ENCODE results near the gene SYT7.

The SYT7 gene

GRCh38 chr11:61507012-61507768, 73.7 kb downstream of the SYT7 start:
- H3K4me1 ChIP-seq (ENCODE audit: control insufficient read depth, insufficient read depth, low read length), result peaks cover 37% of the 10 kb centered on the region
- peak overlapping the region; percentile 66 for H3K27ac ChIP-seq (ENCODE audit: low read length)
- H3K27me3 ChIP-seq (ENCODE audit: control insufficient read depth in 1 of 2, insufficient read depth in 2 of 2, low read length in 2 of 2), result peaks cover 0 to 2% of the 10 kb centered on the region in 2 donors
- H3K9ac ChIP-seq (ENCODE audit: low read length in 2 of 2), result no peak overlapping the region
- no peaks in the 10 kb centered on the region for H3K9me3 ChIP-seq (ENCODE audit: control insufficient read depth in 2 of 2, low read length in 2 of 2)
- no peaks in the 10 kb centered on the region for H3K36me3 ChIP-seq (ENCODE audit: control insufficient read depth in 2 of 2, insufficient read depth in 2 of 2, low read length in 2 of 2)
- H3K4me3 ChIP-seq (ENCODE audit: low read length in 2 of 2), result no peak overlapping the region

DNA sequence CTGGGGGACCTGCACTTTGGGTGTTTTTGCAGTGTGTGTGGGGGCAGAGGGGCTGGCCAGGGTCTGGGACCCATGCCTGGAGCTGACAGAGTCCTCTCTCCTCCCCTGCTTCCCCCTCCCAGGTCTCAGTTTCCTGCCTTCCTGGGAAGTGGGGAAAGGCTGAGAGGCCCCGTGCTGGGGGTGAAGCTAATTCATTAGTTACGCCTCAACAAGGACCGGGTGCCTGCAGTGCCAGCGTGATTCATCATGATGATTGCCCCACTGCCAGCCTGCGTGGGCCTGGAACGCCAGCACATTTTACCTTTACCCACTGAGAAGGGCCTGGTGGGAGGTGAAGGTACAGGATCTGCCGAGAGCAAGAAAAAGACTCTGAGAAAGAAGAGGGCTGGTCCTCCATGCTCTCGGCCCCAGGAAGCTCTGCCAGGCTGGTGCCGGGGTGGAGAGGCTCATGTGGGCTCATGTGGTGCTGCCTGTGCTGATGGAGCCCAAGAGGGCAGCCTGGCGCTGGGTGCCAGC, 75.2 kb downstream of the SYT7 start:
- Histone ChIP-seq H3K27ac (ENCODE audit: low read length) (no peak overlapping the region), H3K9ac (ENCODE audit: low read length in 2 of 2) (no peak overlapping the region), H3K4me1 (ENCODE audit: control insufficient read depth, insufficient read depth, low read length) (peaks cover 27% of the 10 kb centered on the region), H3K36me3 (ENCODE audit: control insufficient read depth in 2 of 2, insufficient read depth in 2 of 2, low read length in 2 of 2) (no peaks in the 10 kb centered on the region), H3K27me3 (ENCODE audit: control insufficient read depth in 1 of 2, insufficient read depth in 2 of 2, low read length in 2 of 2) (peaks cover 0 to 2% of the 10 kb centered on the region in 2 donors), H3K4me3 (ENCODE audit: low read length in 2 of 2) (no peak overlapping the region), H3K9me3 (ENCODE audit: control insufficient read depth in 2 of 2, low read length in 2 of 2) (no peaks in the 10 kb centered on the region)

- H3K4me3 ChIP-seq (ENCODE audit: low read length in 2 of 2), result no peak overlapping the region
- H3K27ac ChIP-seq (ENCODE audit: low read length), result no peak overlapping the region
- H3K9me3 ChIP-seq (ENCODE audit: control insufficient read depth in 2 of 2, low read length in 2 of 2), result no peaks in the 10 kb centered on the region
Observed at GRCh38 chr11:61505106-61505505, 75.8 kb downstream of the SYT7 start.

GRCh38 chr11:61503135-61503770, 77.6 kb downstream of the SYT7 start:
- Histone ChIP-seq H3K4me3 (ENCODE audit: low read length in 2 of 2) (no peak overlapping the region), H3K36me3 (ENCODE audit: control insufficient read depth in 2 of 2, insufficient read depth in 2 of 2, low read length in 2 of 2) (no peaks in the 10 kb centered on the region), H3K4me1 (ENCODE audit: control insufficient read depth, insufficient read depth, low read length) (peaks cover 8% of the 10 kb centered on the region), H3K27me3 (ENCODE audit: control insufficient read depth in 1 of 2, insufficient read depth in 2 of 2, low read length in 2 of 2) (peaks cover 0 to 2% of the 10 kb centered on the region in 2 donors), H3K9ac (ENCODE audit: low read length in 2 of 2) (no peak overlapping the region), H3K9me3 (ENCODE audit: control insufficient read depth in 2 of 2, low read length in 2 of 2) (no peaks in the 10 kb centered on the region), H3K27ac (ENCODE audit: low read length) (no peak overlapping the region)

More at GRCh38 chr11:61505106-61505505, 75.8 kb downstream of the SYT7 start:
- H3K27me3 ChIP-seq (ENCODE audit: control insufficient read depth in 1 of 2, insufficient read depth in 2 of 2, low read length in 2 of 2), result peaks cover 0 to 2% of the 10 kb centered on the region in 2 donors
- peaks cover 21% of the 10 kb centered on the region for H3K4me1 ChIP-seq (ENCODE audit: control insufficient read depth, insufficient read depth, low read length)
- H3K36me3 ChIP-seq (ENCODE audit: control insufficient read depth in 2 of 2, insufficient read depth in 2 of 2, low read length in 2 of 2), result no peaks in the 10 kb centered on the region
- H3K9ac ChIP-seq (ENCODE audit: low read length in 2 of 2), result no peak overlapping the region

- no peak overlapping the region for H3K27ac ChIP-seq (ENCODE audit: low read length)
- peaks cover under 1% of the 10 kb centered on the region for H3K4me1 ChIP-seq (ENCODE audit: control insufficient read depth, insufficient read depth, low read length)
- no peaks in the 10 kb centered on the region for H3K9me3 ChIP-seq (ENCODE audit: control insufficient read depth in 2 of 2, low read length in 2 of 2)
- no peaks in the 10 kb centered on the region for H3K27me3 ChIP-seq (ENCODE audit: control insufficient read depth in 1 of 2, insufficient read depth in 2 of 2, low read length in 2 of 2)
- no peak overlapping the region for H3K4me3 ChIP-seq (ENCODE audit: low read length in 2 of 2)
- no peaks in the 10 kb centered on the region for H3K36me3 ChIP-seq (ENCODE audit: control insufficient read depth in 2 of 2, insufficient read depth in 2 of 2, low read length in 2 of 2)
- H3K9ac ChIP-seq (ENCODE audit: low read length in 2 of 2), result no peak overlapping the region
Observed at GRCh38 chr11:61502522-61502921, 78.4 kb downstream of the SYT7 start.

DNA sequence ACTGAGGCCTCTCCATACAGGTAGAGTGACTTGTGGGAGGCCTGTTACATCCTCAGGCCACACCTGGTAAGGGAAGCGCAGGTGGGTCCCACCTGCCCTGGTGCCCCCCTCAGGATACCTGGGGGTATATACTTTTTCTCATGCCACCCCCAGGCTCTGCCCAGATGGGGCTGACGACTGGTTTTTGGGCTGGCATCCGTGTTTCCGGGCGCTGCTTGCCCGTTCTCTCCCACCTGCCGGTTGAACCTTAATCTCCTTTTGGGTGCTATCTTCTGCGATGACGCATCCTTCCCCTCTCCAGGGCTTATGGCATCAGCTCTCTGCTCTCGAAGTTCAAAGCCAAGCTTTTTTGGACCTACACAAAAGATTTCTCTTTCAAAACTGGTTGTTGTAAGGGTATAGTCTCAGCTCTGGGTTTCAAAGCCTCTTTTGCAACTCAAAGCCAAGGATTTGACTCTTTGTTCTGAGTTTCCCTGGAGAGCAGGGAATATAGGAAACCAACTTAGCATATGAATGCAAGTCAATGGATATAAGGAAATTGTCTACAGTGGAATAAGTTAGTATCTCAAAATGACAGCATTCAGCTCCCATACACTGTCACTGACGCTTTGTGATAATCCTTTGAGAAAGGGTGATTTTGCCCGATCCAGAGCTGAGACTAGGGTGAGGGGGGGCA, 80.9 kb downstream of the SYT7 start:
- Histone ChIP-seq H3K27ac (ENCODE audit: low read length) (no peak overlapping the region), H3K9me3 (ENCODE audit: control insufficient read depth in 2 of 2, low read length in 2 of 2) (no peaks in the 10 kb centered on the region), H3K4me3 (ENCODE audit: low read length in 2 of 2) (no peak overlapping the region), H3K36me3 (ENCODE audit: control insufficient read depth in 2 of 2, insufficient read depth in 2 of 2, low read length in 2 of 2) (no peaks in the 10 kb centered on the region), H3K27me3 (ENCODE audit: control insufficient read depth in 1 of 2, insufficient read depth in 2 of 2, low read length in 2 of 2) (no peaks in the 10 kb centered on the region), H3K9ac (ENCODE audit: low read length in 2 of 2) (no peak overlapping the region), H3K4me1 (ENCODE audit: control insufficient read depth, insufficient read depth, low read length) (no peaks in the 10 kb centered on the region)

- Histone ChIP-seq H3K9me3 (ENCODE audit: control insufficient read depth in 2 of 2, low read length in 2 of 2) (no peaks in the 10 kb centered on the region), H3K4me3 (ENCODE audit: low read length in 2 of 2) (no peak overlapping the region), H3K27me3 (ENCODE audit: control insufficient read depth in 1 of 2, insufficient read depth in 2 of 2, low read length in 2 of 2) (no peaks in the 10 kb centered on the region), H3K27ac (ENCODE audit: low read length) (no peak overlapping the region), H3K9ac (ENCODE audit: low read length in 2 of 2) (no peak overlapping the region), H3K36me3 (ENCODE audit: control insufficient read depth in 2 of 2, insufficient read depth in 2 of 2, low read length in 2 of 2) (no peaks in the 10 kb centered on the region), H3K4me1 (ENCODE audit: control insufficient read depth, insufficient read depth, low read length) (peaks cover 3% of the 10 kb centered on the region)
Observed at GRCh38 chr11:61498767-61499341, 82.0 kb downstream of the SYT7 start.

DNA sequence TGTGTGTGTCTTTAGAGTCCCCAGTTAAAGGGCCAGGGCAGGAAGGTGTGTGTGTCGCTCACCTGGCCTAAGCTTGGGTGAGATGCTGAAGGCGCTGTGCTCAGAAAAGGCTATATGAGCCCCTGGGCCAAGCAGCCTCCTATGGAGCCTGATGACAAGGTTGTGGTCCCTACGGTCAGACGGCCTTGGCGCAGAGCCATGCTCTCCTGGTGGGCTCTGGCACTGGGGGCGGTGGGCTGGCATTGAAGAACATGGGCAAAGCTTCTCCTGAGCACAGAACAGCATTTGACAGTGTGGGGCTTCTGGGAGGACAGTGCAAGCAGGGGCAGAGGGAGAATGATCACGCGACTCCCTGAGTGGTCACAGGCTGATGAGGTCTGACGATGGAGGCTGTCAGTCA, 83.0 kb downstream of the SYT7 start:
- H3K27ac ChIP-seq (ENCODE audit: low read length), result no peak overlapping the region
- no peaks in the 10 kb centered on the region for H3K9me3 ChIP-seq (ENCODE audit: control insufficient read depth in 2 of 2, low read length in 2 of 2)
- no peak overlapping the region for H3K4me3 ChIP-seq (ENCODE audit: low read length in 2 of 2)
- H3K36me3 ChIP-seq (ENCODE audit: control insufficient read depth in 2 of 2, insufficient read depth in 2 of 2, low read length in 2 of 2), result no peaks in the 10 kb centered on the region
- peaks cover 3% of the 10 kb centered on the region for H3K4me1 ChIP-seq (ENCODE audit: control insufficient read depth, insufficient read depth, low read length)
- no peak overlapping the region for H3K9ac ChIP-seq (ENCODE audit: low read length in 2 of 2)
- H3K27me3 ChIP-seq (ENCODE audit: control insufficient read depth in 1 of 2, insufficient read depth in 2 of 2, low read length in 2 of 2), result no peaks in the 10 kb centered on the region

DNA sequence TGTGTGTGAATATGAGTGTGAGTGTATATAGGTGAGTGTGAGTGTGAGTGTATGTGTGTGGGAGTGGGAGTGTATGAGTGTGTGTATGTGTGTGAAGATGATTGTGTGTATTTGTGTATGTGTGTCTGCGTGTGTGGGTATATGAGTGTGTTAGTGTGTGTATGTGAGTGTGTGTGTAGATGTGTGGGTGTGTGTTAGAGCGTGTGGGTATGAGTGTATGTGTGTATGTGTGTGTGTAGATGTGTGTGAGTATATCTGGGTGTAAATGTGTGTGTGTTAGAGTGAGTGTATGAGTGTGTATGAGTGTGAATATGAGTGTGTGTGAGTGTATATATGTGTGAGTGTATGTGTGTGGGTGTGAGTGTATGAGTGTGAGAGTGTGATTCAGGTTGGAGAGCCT, 83.4 kb downstream of the SYT7 start:
- Histone ChIP-seq H3K4me3 (ENCODE audit: low read length in 2 of 2) (no peak overlapping the region), H3K9me3 (ENCODE audit: control insufficient read depth in 2 of 2, low read length in 2 of 2) (no peaks in the 10 kb centered on the region), H3K4me1 (ENCODE audit: control insufficient read depth, insufficient read depth, low read length) (peaks cover 3% of the 10 kb centered on the region), H3K36me3 (ENCODE audit: control insufficient read depth in 2 of 2, insufficient read depth in 2 of 2, low read length in 2 of 2) (no peaks in the 10 kb centered on the region), H3K9ac (ENCODE audit: low read length in 2 of 2) (no peak overlapping the region), H3K27ac (ENCODE audit: low read length) (no peak overlapping the region), H3K27me3 (ENCODE audit: control insufficient read depth in 1 of 2, insufficient read depth in 2 of 2, low read length in 2 of 2) (no peaks in the 10 kb centered on the region)

DNA sequence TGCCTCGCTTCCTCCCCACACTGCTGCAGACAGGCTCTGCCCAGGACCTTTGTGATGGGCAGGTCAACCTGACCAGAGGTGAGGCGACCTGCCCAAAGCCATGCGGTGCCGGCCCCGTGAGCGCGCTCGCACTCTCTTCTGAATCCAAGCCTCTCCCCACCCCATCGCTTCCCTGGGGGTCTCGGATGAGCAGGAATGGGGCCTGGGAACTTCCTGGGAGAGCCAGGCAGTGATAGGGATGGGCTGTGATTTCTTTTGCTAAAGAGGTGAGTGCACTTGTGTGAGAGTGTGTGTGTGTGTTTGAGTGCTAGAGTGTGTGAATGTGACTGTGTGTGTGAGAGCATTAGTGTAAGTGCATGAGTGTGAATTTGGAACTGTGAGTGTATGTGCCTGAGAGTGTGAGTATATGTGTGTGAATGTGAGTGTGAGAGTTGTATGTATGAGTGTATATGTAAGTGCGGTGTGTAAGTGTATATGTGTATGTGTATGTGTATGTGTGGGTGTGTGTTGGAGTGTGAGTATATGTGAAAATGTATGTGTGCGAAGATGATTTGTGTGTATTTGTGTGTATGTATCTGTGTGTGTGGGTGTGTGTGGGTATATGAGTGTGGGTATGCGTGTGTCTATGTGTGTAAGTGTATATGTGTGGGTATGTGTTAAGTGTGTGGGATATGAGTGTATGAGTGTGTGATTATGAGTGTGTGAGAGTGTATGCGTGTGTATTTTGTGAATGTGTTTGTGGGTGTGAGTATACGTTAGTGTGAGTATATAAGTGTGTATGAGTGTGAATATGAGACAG, 84.1 kb downstream of the SYT7 start:
- H3K4me3 ChIP-seq (ENCODE audit: low read length in 2 of 2), result no peak overlapping the region
- H3K27ac ChIP-seq (ENCODE audit: low read length), result no peak overlapping the region
- H3K9ac ChIP-seq (ENCODE audit: low read length in 2 of 2), result no peak overlapping the region
- no peaks in the 10 kb centered on the region for H3K36me3 ChIP-seq (ENCODE audit: control insufficient read depth in 2 of 2, insufficient read depth in 2 of 2, low read length in 2 of 2)
- H3K9me3 ChIP-seq (ENCODE audit: control insufficient read depth in 2 of 2, low read length in 2 of 2), result no peaks in the 10 kb centered on the region
- peaks cover 3% of the 10 kb centered on the region for H3K4me1 ChIP-seq (ENCODE audit: control insufficient read depth, insufficient read depth, low read length)
- no peaks in the 10 kb centered on the region for H3K27me3 ChIP-seq (ENCODE audit: control insufficient read depth in 1 of 2, insufficient read depth in 2 of 2, low read length in 2 of 2)

Measured in stomach smooth muscle (tissue), 2 donors.